ENCODE measurements around the gene ERG.

DNA sequence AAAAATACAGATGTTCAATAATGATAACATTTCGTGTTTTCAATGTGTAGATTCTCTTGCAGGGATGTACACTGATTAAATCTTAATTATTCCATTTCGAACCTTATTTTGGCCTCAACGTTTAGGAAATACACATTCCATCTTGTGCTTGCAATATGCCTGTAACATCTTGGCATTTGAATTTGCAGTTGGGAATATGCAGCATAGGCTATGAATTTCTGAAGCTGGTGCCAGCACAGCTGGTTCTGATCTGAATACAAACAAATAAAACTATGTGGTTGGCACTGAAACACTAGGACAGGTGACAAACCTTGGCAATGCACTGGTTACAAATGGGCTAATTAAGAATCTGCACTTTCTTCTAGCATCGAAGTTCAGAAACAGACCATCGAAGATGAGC, 108.4 kb downstream of the ERG start:
- TF ChIP-seq, protein P1, sequence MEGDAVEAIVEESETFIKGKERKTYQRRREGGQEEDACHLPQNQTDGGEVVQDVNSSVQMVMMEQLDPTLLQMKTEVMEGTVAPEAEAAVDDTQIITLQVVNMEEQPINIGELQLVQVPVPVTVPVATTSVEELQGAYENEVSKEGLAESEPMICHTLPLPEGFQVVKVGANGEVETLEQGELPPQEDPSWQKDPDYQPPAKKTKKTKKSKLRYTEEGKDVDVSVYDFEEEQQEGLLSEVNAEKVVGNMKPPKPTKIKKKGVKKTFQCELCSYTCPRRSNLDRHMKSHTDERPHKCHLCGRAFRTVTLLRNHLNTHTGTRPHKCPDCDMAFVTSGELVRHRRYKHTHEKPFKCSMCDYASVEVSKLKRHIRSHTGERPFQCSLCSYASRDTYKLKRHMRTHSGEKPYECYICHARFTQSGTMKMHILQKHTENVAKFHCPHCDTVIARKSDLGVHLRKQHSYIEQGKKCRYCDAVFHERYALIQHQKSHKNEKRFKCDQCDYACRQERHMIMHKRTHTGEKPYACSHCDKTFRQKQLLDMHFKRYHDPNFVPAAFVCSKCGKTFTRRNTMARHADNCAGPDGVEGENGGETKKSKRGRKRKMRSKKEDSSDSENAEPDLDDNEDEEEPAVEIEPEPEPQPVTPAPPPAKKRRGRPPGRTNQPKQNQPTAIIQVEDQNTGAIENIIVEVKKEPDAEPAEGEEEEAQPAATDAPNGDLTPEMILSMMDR (IDR thresholded peaks at IDR 0.05): no peak
- no peak for TF ChIP-seq POLR2A (IDR thresholded peaks at IDR 0.05)
